Measurements from ENCODE around the gene SEC31A.

SEC31A gene

DNA sequence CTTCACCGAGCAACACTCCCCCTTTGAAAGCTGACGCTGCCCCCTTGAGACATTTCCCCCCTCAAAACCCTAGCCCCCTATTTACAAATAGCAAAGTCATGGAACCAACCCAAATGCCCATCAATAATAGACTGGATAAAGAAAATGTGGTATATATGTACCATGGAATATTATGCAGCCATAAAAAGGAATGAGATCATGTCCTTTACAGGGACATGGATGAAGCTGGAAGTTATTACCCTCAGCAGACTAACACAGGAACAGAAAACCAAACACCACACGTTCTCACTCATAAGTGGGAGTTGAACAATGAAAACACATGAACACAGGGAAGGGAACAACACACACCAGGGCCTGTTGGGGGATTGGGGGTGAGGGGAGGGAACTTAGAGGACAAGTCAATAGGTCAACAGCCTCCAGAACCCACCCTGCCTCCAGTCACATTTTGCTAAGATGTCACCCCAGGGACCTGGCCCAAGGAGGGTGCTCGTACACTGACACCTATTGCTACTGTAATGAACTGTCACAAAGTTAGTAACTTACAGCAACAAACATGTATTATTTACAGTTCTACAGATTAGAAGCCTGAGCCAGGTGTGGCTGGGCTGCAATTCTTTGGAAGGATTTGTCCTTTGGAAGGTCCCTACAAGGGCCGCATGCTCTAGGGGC lies 113.0 kb downstream of the SEC31A start:
- TF ChIP-seq ZFX (IDR thresholded peaks at IDR 0.05): no peak
- TF ChIP-seq, protein P1, sequence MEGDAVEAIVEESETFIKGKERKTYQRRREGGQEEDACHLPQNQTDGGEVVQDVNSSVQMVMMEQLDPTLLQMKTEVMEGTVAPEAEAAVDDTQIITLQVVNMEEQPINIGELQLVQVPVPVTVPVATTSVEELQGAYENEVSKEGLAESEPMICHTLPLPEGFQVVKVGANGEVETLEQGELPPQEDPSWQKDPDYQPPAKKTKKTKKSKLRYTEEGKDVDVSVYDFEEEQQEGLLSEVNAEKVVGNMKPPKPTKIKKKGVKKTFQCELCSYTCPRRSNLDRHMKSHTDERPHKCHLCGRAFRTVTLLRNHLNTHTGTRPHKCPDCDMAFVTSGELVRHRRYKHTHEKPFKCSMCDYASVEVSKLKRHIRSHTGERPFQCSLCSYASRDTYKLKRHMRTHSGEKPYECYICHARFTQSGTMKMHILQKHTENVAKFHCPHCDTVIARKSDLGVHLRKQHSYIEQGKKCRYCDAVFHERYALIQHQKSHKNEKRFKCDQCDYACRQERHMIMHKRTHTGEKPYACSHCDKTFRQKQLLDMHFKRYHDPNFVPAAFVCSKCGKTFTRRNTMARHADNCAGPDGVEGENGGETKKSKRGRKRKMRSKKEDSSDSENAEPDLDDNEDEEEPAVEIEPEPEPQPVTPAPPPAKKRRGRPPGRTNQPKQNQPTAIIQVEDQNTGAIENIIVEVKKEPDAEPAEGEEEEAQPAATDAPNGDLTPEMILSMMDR (conservative IDR thresholded peaks at IDR 0.05): no peak
- no peak overlapping the region for H3K27ac ChIP-seq

DNA sequence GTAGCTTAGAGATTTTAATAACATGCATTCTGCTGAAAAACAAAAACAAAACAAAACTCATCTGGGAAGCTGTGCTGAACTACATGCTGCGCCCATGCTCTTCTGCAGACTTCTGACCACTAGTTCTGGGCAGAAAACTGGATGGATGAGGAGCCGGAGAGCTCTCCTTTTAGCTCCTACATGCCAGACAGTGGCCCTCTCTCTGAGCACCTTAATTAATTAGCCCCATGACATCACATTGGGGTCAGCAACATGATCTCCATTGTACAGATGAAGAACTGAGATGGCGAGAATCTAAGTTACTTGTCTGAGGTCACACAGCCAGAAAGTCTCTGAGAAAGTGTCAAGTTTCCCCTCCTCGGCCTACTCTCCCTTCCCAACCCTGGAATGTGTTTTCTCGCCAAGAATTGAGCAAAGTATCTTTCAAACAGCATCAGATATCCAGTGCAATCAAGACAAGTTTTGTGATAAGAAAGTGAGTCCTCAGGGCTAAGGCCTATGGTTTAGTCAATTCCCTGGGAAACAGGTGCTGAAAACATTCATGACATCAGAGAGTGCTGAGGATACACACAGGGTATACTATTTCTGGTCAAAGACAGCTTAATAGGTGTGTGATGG lies 113.9 kb downstream of the SEC31A start:
- TF ChIP-seq, protein P1 (conservative IDR thresholded peaks at IDR 0.05): no peak
- no peak for TF ChIP-seq ZFX (IDR thresholded peaks at IDR 0.05)
- no peak overlapping the region for H3K27ac ChIP-seq

DNA sequence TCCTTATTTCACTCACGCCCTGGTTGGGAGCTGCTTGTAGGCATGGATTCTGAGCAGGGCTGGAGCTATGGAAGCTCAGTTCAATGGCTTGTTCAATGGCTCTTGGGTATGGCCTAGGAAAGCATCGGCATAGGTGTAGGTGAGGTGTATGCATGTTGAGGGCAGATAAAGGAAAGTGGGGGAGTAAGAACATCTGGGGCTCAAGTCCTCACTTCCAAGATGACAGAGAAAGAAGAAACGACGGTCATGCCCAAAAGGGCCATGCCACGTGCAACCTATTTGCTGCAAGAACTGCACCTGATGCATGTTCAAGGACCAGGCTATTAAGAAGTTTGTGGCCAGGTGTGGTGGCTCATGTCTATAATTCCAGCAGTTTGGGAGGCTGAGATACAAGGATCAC lies 115.7 kb downstream of the SEC31A start:
- H3K27ac ChIP-seq: no peak overlapping the region
- TF ChIP-seq ZFX (IDR thresholded peaks at IDR 0.05): no peak
- TF ChIP-seq, protein P1 (conservative IDR thresholded peaks at IDR 0.05): no peak

DNA sequence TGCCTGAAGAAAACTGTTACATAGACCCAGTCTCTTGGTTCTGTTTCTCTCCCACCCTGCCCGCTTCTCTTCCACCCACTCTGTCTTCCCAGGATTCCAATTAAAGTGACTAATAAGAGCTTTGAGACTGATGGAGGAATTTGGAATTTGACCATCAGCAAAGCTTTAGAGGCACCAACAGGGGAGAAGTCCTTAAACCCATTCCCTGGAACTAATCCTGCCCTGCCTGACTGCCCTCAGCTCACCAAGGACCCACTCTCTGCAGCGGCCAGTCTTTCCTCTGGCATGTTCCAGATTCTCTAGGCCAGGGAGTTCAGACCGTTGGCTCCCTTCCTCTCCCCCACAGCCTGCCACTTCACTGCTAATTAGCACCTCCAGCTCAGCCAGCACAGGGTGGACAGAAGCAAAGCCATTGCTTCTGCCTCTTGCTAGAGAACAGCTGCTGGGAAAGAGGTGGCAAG lies 116.2 kb downstream of the SEC31A start:
- H3K27ac ChIP-seq: no peak overlapping the region
- no peak for TF ChIP-seq ZFX (IDR thresholded peaks at IDR 0.05)
- TF ChIP-seq, protein P1 (conservative IDR thresholded peaks at IDR 0.05): no peak

DNA sequence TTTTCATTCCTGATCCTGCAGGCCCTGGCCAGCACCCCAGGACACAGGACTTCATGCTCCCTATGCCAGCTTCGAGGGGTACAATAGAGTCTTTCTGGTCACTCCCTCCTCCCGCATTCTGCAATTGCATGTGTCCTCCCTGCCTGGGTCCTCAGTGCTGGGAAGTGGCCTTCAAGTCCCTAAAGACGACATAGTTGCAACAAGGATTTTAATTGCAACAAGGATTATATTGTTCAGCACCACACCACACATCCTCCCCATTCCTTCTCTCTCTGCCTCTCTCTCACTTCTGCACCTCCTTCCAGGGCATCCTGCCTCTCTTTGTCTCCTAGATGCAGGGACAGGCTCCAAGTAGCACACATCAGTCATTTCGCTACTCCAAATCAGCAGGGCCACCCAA lies 117.9 kb downstream of the SEC31A start:
- TF ChIP-seq ZFX (IDR thresholded peaks at IDR 0.05): no peak
- TF ChIP-seq, protein P1 (conservative IDR thresholded peaks at IDR 0.05): no peak
- H3K27ac ChIP-seq: no peak overlapping the region

DNA sequence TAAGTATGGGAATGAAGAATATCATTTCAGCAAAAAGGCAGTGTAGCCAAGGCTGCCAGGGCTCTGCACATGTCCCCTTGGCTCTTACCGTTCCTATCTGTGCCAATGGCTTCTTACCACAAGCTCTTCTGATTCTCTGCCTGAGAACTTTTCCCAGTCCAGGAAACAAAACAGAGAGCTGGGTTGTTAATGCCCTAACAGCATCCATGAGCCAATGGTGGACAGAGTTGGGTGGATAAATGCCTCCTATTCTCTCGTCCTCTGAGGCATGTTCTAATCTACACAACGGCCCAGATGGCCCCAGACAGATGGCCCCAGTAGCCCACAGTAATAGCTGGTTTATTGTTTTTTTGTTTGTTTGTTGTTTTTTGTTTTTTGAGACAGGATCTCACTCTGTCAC lies 120.3 kb downstream of the SEC31A start:
- H3K27ac ChIP-seq: no peak overlapping the region
- TF ChIP-seq ZFX (IDR thresholded peaks at IDR 0.05): no peak
- TF ChIP-seq, protein P1 (conservative IDR thresholded peaks at IDR 0.05): no peak

All from C4-2B (cell line).